Mesenchymal stem cell (in vitro differentiated cells and primary cell): ENCODE measurements around the gene NRG2.

ENCODE experiments used
- DNase-seq: peaks from one replicate; pipeline ENCODE4 v3.0.0-alpha.2; 2013
- H2AFZ ChIP-seq: one replicate; pipeline ENCODE4 v1.6.1; 2013; ENCODE audit warnings: low read depth, mild to moderate bottlenecking, control low read depth, inconsistent platforms, low read length, moderate library complexity
- H2AK5ac ChIP-seq: 2 replicates; pipeline ENCODE4 v1.6.1; 2013; ENCODE audit warnings: low read length, moderate library complexity, mild to moderate bottlenecking, inconsistent platforms; ENCODE audit not compliant: severe bottlenecking
- H2BK120ac ChIP-seq: one replicate; pipeline ENCODE4 v1.6.1; 2013; ENCODE audit warnings: low read depth, mild to moderate bottlenecking, inconsistent platforms, low read length, moderate library complexity
- H2BK12ac ChIP-seq, 2 experiments: one replicate each; pipeline ENCODE4 v1.6.1; 2013; ENCODE audit warnings: inconsistent platforms in 2 of 2, low read length in 2 of 2, mild to moderate bottlenecking in 2 of 2, moderate library complexity in 2 of 2, control low read depth in 1 of 2
- H2BK15ac ChIP-seq: one replicate; pipeline ENCODE4 v1.6.1; 2013; ENCODE audit warnings: mild to moderate bottlenecking, low read depth, inconsistent platforms; ENCODE audit not compliant: poor library complexity, severe bottlenecking
- H2BK5ac ChIP-seq: 2 replicates; pipeline ENCODE4 v1.6.1; 2013; ENCODE audit warnings: low read depth, mild to moderate bottlenecking, low read length, control low read depth, inconsistent platforms; ENCODE audit not compliant: poor library complexity, severe bottlenecking
- H3K14ac ChIP-seq, 2 experiments: one replicate each; pipeline ENCODE4 v1.6.1; 2013; ENCODE audit warnings: inconsistent platforms in 2 of 2, low read length in 2 of 2, control low read depth in 1 of 2, mild to moderate bottlenecking in 1 of 2, moderate library complexity in 1 of 2
- H3K18ac ChIP-seq, 2 experiments: one replicate each; pipeline ENCODE4 v1.6.1; 2013; ENCODE audit warnings: inconsistent platforms in 2 of 2, low read length in 2 of 2, control low read depth in 1 of 2, low read depth in 1 of 2, mild to moderate bottlenecking in 1 of 2
- H3K23ac ChIP-seq, 2 experiments: one replicate each; pipeline ENCODE4 v1.6.1; 2013; ENCODE audit warnings: inconsistent platforms in 2 of 2, low read length in 2 of 2, mild to moderate bottlenecking in 2 of 2, moderate library complexity in 2 of 2, control low read depth in 1 of 2
- H3K27ac ChIP-seq: 2 replicates; pipeline ENCODE4 v1.5.1; 2013; ENCODE audit warnings: mild to moderate bottlenecking, moderate library complexity, low read length, control low read depth, inconsistent platforms; ENCODE audit not compliant: poor library complexity, severe bottlenecking
- H3K27me3 ChIP-seq, 2 experiments: 2 replicates each; pipeline versions ENCODE4 v1.6.1 to v1.7.0; 2013; ENCODE audit warnings: low read length in 2 of 2, mild to moderate bottlenecking in 2 of 2, moderate library complexity in 2 of 2, control low read depth in 1 of 2, inconsistent platforms in 1 of 2; ENCODE audit not compliant: control insufficient read depth in 1 of 2, insufficient read depth in 1 of 2
- H3K36me3 ChIP-seq, 2 experiments: 2 replicates each; pipeline versions ENCODE4 v1.6.1 to v1.7.0; 2013; ENCODE audit warnings: low read length in 2 of 2, control low read depth in 1 of 2, inconsistent platforms in 1 of 2, low read depth in 1 of 2, mild to moderate bottlenecking in 1 of 2; ENCODE audit not compliant: insufficient read depth in 2 of 2, control insufficient read depth in 1 of 2
- H3K4ac ChIP-seq, 2 experiments: one replicate each; pipeline ENCODE4 v1.6.1; 2013; ENCODE audit warnings: inconsistent platforms in 2 of 2, low read length in 2 of 2, mild to moderate bottlenecking in 2 of 2, moderate library complexity in 2 of 2, control low read depth in 1 of 2, low read depth in 1 of 2
- H3K4me1 ChIP-seq: 2 replicates; pipeline ENCODE4 v1.6.1; 2013; ENCODE audit warnings: low read depth, low read length, control low read depth; ENCODE audit not compliant: control insufficient read depth, insufficient read depth
- H3K4me2 ChIP-seq: 2 replicates; pipeline ENCODE4 v1.6.1; 2013; ENCODE audit warnings: low read length, mild to moderate bottlenecking, inconsistent platforms; ENCODE audit not compliant: poor library complexity, severe bottlenecking
- H3K4me3 ChIP-seq, 2 experiments: 2 replicates each; pipeline versions ENCODE4 v1.5.1 to v1.7.0; 2013; ENCODE audit warnings: low read length in 2 of 2, mild to moderate bottlenecking in 2 of 2, control low read depth in 1 of 2, low read depth in 1 of 2; ENCODE audit not compliant: insufficient read depth in 1 of 2
- H3K79me1 ChIP-seq: replicated peaks from 2 replicates; pipeline ENCODE4 v1.6.1; 2013; ENCODE audit warnings: mild to moderate bottlenecking, control low read depth, low read length, inconsistent platforms; ENCODE audit not compliant: poor library complexity, severe bottlenecking
- H3K9ac ChIP-seq: 2 replicates; pipeline ENCODE4 v1.7.0; 2013; ENCODE audit warnings: mild to moderate bottlenecking, low read length, moderate library complexity
- H3K9me3 ChIP-seq: 2 replicates; pipeline ENCODE4 v1.7.0; 2013; ENCODE audit warnings: mild to moderate bottlenecking, low read length; ENCODE audit not compliant: control insufficient read depth
- H4K8ac ChIP-seq: one replicate; pipeline ENCODE4 v1.6.1; 2013; ENCODE audit warnings: inconsistent platforms, mild to moderate bottlenecking, low read length, moderate library complexity
- H4K91ac ChIP-seq: one replicate; pipeline ENCODE4 v1.6.1; 2013; ENCODE audit warnings: mild to moderate bottlenecking, low read length, inconsistent platforms
- WGBS: methylation state at CpG from one replicate; pipeline ENCODE4 v1.1.7; 2013; ENCODE audit warnings: mixed read lengths; 5-methylcytosine and 5-hydroxymethylcytosine counted together

The NRG2 gene

GRCh38 chr5:140018517-140018916, 24.6 kb downstream of the NRG2 start:
- no peak overlapping the region for H3K4me2 ChIP-seq
- 85% methylated on average over 7 of the region's 7 CpGs for WGBS
- H2AK5ac ChIP-seq: no peak overlapping the region
- H3K27ac ChIP-seq: no peak overlapping the region
- no peaks in the 10 kb centered on the region for H3K9me3 ChIP-seq
- H4K91ac ChIP-seq: no peak overlapping the region
- H3K4me3 ChIP-seq: no peak overlapping the region
- H3K14ac ChIP-seq: no peak overlapping the region
- no peak overlapping the region for H3K18ac ChIP-seq
- no peak overlapping the region for H2BK5ac ChIP-seq
- no peak overlapping the region for H3K23ac ChIP-seq
- no peak overlapping the region for H2BK120ac ChIP-seq
- no peak overlapping the region for H2AFZ ChIP-seq
- H3K36me3 ChIP-seq: no peaks in the 10 kb centered on the region
- no peak overlapping the region for H3K9ac ChIP-seq
- H3K4ac ChIP-seq: no peak overlapping the region
- no peaks in the 10 kb centered on the region for H3K4me1 ChIP-seq
- H4K8ac ChIP-seq: no peak overlapping the region
- no peak overlapping the region for H2BK12ac ChIP-seq
- DNase-seq: no peak
- H2BK15ac ChIP-seq: no peak overlapping the region
- no peaks in the 10 kb centered on the region for H3K79me1 ChIP-seq
- peaks cover 3 to 72% of the 10 kb centered on the region in 2 experiments for H3K27me3 ChIP-seq

GRCh38 chr5:140018096-140018481, 25.0 kb downstream of the NRG2 start:
- no peak for DNase-seq
- no peak overlapping the region for H3K27ac ChIP-seq
- H4K8ac ChIP-seq: no peak overlapping the region
- no peak overlapping the region for H3K4ac ChIP-seq
- no peak overlapping the region for H2AK5ac ChIP-seq
- no peak overlapping the region for H2BK15ac ChIP-seq
- H2BK120ac ChIP-seq: no peak overlapping the region
- H4K91ac ChIP-seq: no peak overlapping the region
- no peaks in the 10 kb centered on the region for H3K9me3 ChIP-seq
- H3K4me1 ChIP-seq: no peaks in the 10 kb centered on the region
- H3K18ac ChIP-seq: no peak overlapping the region
- H2BK5ac ChIP-seq: no peak overlapping the region
- no peak overlapping the region for H3K14ac ChIP-seq
- no peaks in the 10 kb centered on the region for H3K36me3 ChIP-seq
- no peak overlapping the region for H2AFZ ChIP-seq
- no peak overlapping the region for H3K9ac ChIP-seq
- no peak overlapping the region for H3K23ac ChIP-seq
- 84% methylated on average over 8 of the region's 8 CpGs for WGBS
- H3K79me1 ChIP-seq: no peaks in the 10 kb centered on the region
- no peak overlapping the region for H2BK12ac ChIP-seq
- H3K27me3 ChIP-seq: peaks cover 4 to 72% of the 10 kb centered on the region in 2 experiments
- H3K4me2 ChIP-seq: no peak overlapping the region
- no peak overlapping the region for H3K4me3 ChIP-seq

- Histone ChIP-seq H3K4ac (no peak overlapping the region), H2BK120ac (no peak overlapping the region), H2AK5ac (no peak overlapping the region), H2AFZ (no peak overlapping the region), H3K4me3 (no peak overlapping the region), H3K14ac (no peak overlapping the region), H3K23ac (no peak overlapping the region), H2BK12ac (no peak overlapping the region), H3K4me1 (no peaks in the 10 kb centered on the region), H2BK15ac (no peak overlapping the region), H4K91ac (no peak overlapping the region), H3K9me3 (no peaks in the 10 kb centered on the region), H3K18ac (no peak overlapping the region), H3K36me3 (no peaks in the 10 kb centered on the region), H3K4me2 (no peak overlapping the region), H3K9ac (no peak overlapping the region), H2BK5ac (no peak overlapping the region), H4K8ac (no peak overlapping the region), H3K27me3 (peaks cover 8 to 73% of the 10 kb centered on the region in 2 experiments), H3K79me1 (no peaks in the 10 kb centered on the region), H3K27ac (no peak overlapping the region)
- 82% methylated on average over 8 of the region's 9 CpGs for WGBS
- DNase-seq: no peak
Observed at GRCh38 chr5:140017397-140018095, 25.6 kb downstream of the NRG2 start.

- WGBS: 74% methylated on average over 5 of the region's 5 CpGs
- no peak overlapping the region for H4K91ac ChIP-seq
- no peak for DNase-seq
- no peak overlapping the region for H3K23ac ChIP-seq
- H2BK15ac ChIP-seq: no peak overlapping the region
- H3K27ac ChIP-seq: no peak overlapping the region
- no peaks in the 10 kb centered on the region for H3K79me1 ChIP-seq
- H3K27me3 ChIP-seq: peaks cover 8 to 75% of the 10 kb centered on the region in 2 experiments
- H3K9ac ChIP-seq: no peak overlapping the region
- H3K36me3 ChIP-seq: no peaks in the 10 kb centered on the region
- no peak overlapping the region for H2BK5ac ChIP-seq
- H2BK12ac ChIP-seq: no peak overlapping the region
- H3K4me2 ChIP-seq: no peak overlapping the region
- no peaks in the 10 kb centered on the region for H3K9me3 ChIP-seq
- no peak overlapping the region for H3K4ac ChIP-seq
- no peak overlapping the region for H3K4me3 ChIP-seq
- H4K8ac ChIP-seq: no peak overlapping the region
- H2AFZ ChIP-seq: no peak overlapping the region
- H2AK5ac ChIP-seq: no peak overlapping the region
- H2BK120ac ChIP-seq: no peak overlapping the region
- H3K4me1 ChIP-seq: no peaks in the 10 kb centered on the region
- H3K18ac ChIP-seq: no peak overlapping the region
- no peak overlapping the region for H3K14ac ChIP-seq
Observed at GRCh38 chr5:140015706-140016105, 27.4 kb downstream of the NRG2 start.
